HepG2 (cell line): ENCODE data around the gene SEC16A. TPM values are rescaled to one million over a fixed set of nuclear protein-coding genes. Genes with fewer than 3 reads are reported as not detected.

Experiments used
- ATM ChIP-seq: fragments of 450-650 bp; IDR thresholded peaks from 2 replicates; pipeline ENCODE4 v1.7.1; 2017; ENCODE audit warnings: mild to moderate bottlenecking, borderline replicate concordance
- CBX5 ChIP-seq: sonication (generic); formaldehyde crosslinking; IDR thresholded peaks from 2 replicates; pipeline ENCODE4 v1.4.0; 2020; ENCODE audit warnings: missing genetic modification reagents, borderline replicate concordance
- EZH2 ChIP-seq: conservative IDR thresholded peaks from 2 replicates; pipeline ENCODE4 v1.6.1; 2012; ENCODE audit warnings: mild to moderate bottlenecking, low read depth, low read length, moderate library complexity
- HIC2 ChIP-seq: sonication (generic); formaldehyde crosslinking; IDR thresholded peaks from 2 replicates; pipeline ENCODE4 v1.9.0; 2022; ENCODE audit warnings: low read depth, missing genetic modification reagents
- NCOA1 ChIP-seq: sonication (generic); formaldehyde crosslinking; IDR thresholded peaks from 2 replicates; pipeline ENCODE4 v1.9.0; 2021; ENCODE audit warnings: missing genetic modification reagents
- NFAT5 ChIP-seq: sonication (generic); formaldehyde crosslinking; IDR thresholded peaks from 2 replicates; pipeline ENCODE4 v1.4.0; 2020; ENCODE audit warnings: missing genetic modification reagents
- RBFOX2 ChIP-seq: fragments of 200-400 bp; formaldehyde crosslinking; IDR thresholded peaks from 2 replicates; pipeline ENCODE4 v1.6.1; 2017; ENCODE audit warnings: low read depth, mild to moderate bottlenecking, low read length
- SALL1 ChIP-seq: sonication (generic); formaldehyde crosslinking; IDR thresholded peaks from 2 replicates; pipeline ENCODE4 v1.8.0; 2022; ENCODE audit warnings: mild to moderate bottlenecking, missing genetic modification reagents
- ZBTB39 ChIP-seq: sonication (generic); formaldehyde crosslinking; IDR thresholded peaks from 2 replicates; pipeline ENCODE4 v1.5.0; 2020; ENCODE audit warnings: missing genetic modification reagents
- ZFAT ChIP-seq: sonication (generic); formaldehyde crosslinking; conservative IDR thresholded peaks from 2 replicates; pipeline ENCODE4 v1.8.1; 2023; ENCODE audit warnings: missing genetic modification reagents, inconsistent platforms
- ZNF280D ChIP-seq: sonication (generic); formaldehyde crosslinking; IDR thresholded peaks from 2 replicates; pipeline ENCODE4 v1.5.1; 2020; ENCODE audit warnings: mild to moderate bottlenecking, missing genetic modification reagents
- ZNF574 ChIP-seq: sonication (generic); formaldehyde crosslinking; IDR thresholded peaks from 2 replicates; pipeline ENCODE4 v1.4.0; 2020; ENCODE audit warnings: missing genetic modification reagents
- polyA plus RNA-seq, 8 experiments: library from polyadenylated mRNA; depleted of rRNA in 3 of 8; stranded (reverse) in 7 of 8; unstranded in 1 of 8; fragments of >200 nt; fragmentation: Illumina TruSeq in 4 of 8; extraction: Trizol in 4 of 8; gene quantifications; 2 replicates each; pipeline versions ENCODE4 v1.2.1 to v1.2.3, GENCODE V29; 2011 to 2016; ENCODE audit warnings: low read depth in 4 of 8, missing spikeins in 1 of 8, mixed read lengths in 1 of 8; ENCODE audit not compliant: insufficient read depth in 1 of 8
- total RNA-seq, 5 experiments: library from RNA; depleted of rRNA; stranded (reverse); fragments of >200 nt; fragmentation: Illumina TruSeq; extraction: Trizol; gene quantifications; 2 replicates each; pipeline ENCODE4 v1.2.3, GENCODE V29; 2016; ENCODE audit warnings: low read depth in 1 of 5

The SEC16A gene
- total and polyA plus RNA-seq, 2 of the 13 experiments (the other 11 are each of a cell fraction or from before 2014, with no cell fraction given): 15.9 to 18.9 TPM

- TF ChIP-seq ZBTB39 (CRISPR knock-in tag): no peak
- no peak for TF ChIP-seq ZNF574 (CRISPR knock-in tag)
- TF ChIP-seq ZFAT (CRISPR knock-in tag): no peak
- TF ChIP-seq NCOA1 (CRISPR knock-in tag): no peak
- no peak for TF ChIP-seq HIC2
- TF ChIP-seq ZNF280D (CRISPR knock-in tag): no peak
- no peak for TF ChIP-seq EZH2
- TF ChIP-seq ATM: no peak
- TF ChIP-seq RBFOX2: no peak
- TF ChIP-seq SALL1: peak; percentile 37; the same call in 1 of the 2 replicates
- TF ChIP-seq NFAT5 (CRISPR knock-in tag): no peak
- 0 out of 2 replicates have a peak, but pooled peaks have one; percentile 32 for TF ChIP-seq CBX5 (CRISPR knock-in tag)
Observed at GRCh38 chr9:136488247-136489214, 5.7 kb upstream of the SEC16A start (continued).
